ENCODE measurements around the gene MTNR1B. TPM values are rescaled to one million over a fixed set of nuclear protein-coding genes. Genes with fewer than 3 reads are reported as not detected.

Gene MTNR1B
- polyA plus RNA-seq, 2 donors = not detected

DNA sequence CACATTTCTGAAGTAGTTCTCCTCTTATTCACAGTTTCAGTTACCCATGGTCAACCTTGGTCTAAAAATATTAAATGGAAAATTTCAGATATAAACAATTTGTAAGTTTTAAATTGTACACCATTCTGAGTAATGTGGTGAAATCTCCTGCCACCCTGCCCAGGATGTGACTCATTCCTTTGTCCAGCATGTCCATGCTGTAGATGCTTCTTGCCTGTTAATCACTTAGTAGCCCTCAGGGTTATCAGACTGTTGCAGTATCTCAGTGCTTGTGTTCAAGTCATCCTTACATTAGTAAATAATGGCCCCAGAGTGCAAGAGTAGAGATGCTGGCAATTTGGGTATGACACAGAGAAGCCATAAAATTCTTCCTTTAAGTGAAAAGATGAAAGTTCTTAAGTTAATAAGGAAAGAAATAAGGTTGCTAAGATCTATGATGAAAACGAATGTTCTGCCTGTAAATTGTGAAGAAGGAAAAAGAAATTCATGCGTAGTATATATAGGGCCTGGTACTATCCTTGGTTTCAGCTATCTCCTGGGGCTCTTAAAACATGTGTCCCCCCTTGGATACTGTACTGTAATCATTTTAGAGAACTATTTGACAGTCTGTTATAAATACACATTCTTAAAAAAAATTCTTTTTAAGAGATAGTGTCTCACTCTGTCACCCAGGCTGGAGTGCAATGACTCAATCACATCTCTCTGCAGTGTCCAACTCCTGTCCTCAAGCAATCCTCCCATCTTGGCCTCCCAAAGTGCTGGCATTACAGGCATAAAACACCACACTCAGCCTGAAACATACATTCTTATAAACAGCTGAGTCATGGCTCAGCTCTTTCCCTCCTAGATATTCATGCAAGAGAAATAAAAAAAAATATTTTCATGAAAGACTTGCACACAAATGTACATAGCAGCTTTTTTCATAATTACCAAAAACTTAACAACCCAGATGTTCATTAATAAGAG, 31.3 kb downstream of the MTNR1B start:
- Histone ChIP-seq H3K27ac (ENCODE audit: low read depth in 2 of 2, low read length in 1 of 2) (no peak overlapping the region), H3K4me3 (ENCODE audit: low read depth in 1 of 2, low read length in 2 of 2) (no peak overlapping the region), H3K27me3 (ENCODE audit: control insufficient read depth in 1 of 2, insufficient read depth in 2 of 2, low read length in 2 of 2) (no peaks in the 10 kb centered on the region), H3K36me3 (ENCODE audit: control insufficient read depth in 2 of 2, insufficient read depth in 2 of 2, low read length in 1 of 2) (no peaks in the 10 kb centered on the region), H3K9me3 (ENCODE audit: control insufficient read depth in 2 of 2, insufficient read depth in 1 of 2, low read depth in 1 of 2, low read length in 1 of 2) (no peaks in the 10 kb centered on the region), H3K4me1 (ENCODE audit: control insufficient read depth in 2 of 2, insufficient read depth in 2 of 2, low read length in 1 of 2) (no peaks in the 10 kb centered on the region)
- 85 to 87% methylated on average over 2 of the region's 2 CpGs for WGBS, 2 donors

GRCh38 chr11:93001806-93002205, 32.4 kb downstream of the MTNR1B start:
- peak overlapping the region in 1 of 2 donors; percentile 31 for H3K27ac ChIP-seq (ENCODE audit: low read depth in 2 of 2, low read length in 1 of 2)
- no peaks in the 10 kb centered on the region for H3K4me1 ChIP-seq (ENCODE audit: control insufficient read depth in 2 of 2, insufficient read depth in 2 of 2, low read length in 1 of 2)
- H3K36me3 ChIP-seq (ENCODE audit: control insufficient read depth in 2 of 2, insufficient read depth in 2 of 2, low read length in 1 of 2) = no peaks in the 10 kb centered on the region
- H3K4me3 ChIP-seq (ENCODE audit: low read depth in 1 of 2, low read length in 2 of 2) = no peak overlapping the region
- no peaks in the 10 kb centered on the region for H3K27me3 ChIP-seq (ENCODE audit: control insufficient read depth in 1 of 2, insufficient read depth in 2 of 2, low read length in 2 of 2)
- H3K9me3 ChIP-seq (ENCODE audit: control insufficient read depth in 2 of 2, insufficient read depth in 1 of 2, low read depth in 1 of 2, low read length in 1 of 2) = no peaks in the 10 kb centered on the region

DNA sequence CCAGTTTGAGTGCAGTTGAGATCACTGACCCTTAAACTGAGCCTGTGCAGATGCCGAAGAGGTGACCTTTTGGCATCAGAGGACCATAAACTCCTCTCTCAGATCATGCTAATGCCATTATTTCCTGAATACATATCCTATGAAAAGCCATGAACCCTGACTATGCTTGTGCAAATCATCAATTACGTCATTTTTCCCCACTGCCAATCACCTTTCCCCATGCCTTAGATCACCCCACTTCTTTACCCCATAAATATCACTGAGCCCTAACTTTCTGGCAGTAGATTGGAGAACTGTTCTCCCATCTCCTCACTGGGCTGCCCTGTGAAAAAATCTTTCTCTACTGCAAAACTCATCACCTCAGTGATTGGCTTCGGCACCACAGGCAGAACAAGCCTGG, 32.9 kb downstream of the MTNR1B start:
- WGBS, 2 donors = 75% methylated on average over 3 of the region's 3 CpGs
- Histone ChIP-seq H3K4me3 (ENCODE audit: low read depth in 1 of 2, low read length in 2 of 2) (no peak overlapping the region), H3K36me3 (ENCODE audit: control insufficient read depth in 2 of 2, insufficient read depth in 2 of 2, low read length in 1 of 2) (no peaks in the 10 kb centered on the region), H3K27me3 (ENCODE audit: control insufficient read depth in 1 of 2, insufficient read depth in 2 of 2, low read length in 2 of 2) (no peaks in the 10 kb centered on the region), H3K4me1 (ENCODE audit: control insufficient read depth in 2 of 2, insufficient read depth in 2 of 2, low read length in 1 of 2) (no peaks in the 10 kb centered on the region), H3K27ac (ENCODE audit: low read depth in 2 of 2, low read length in 1 of 2) (peak overlapping the region in 1 of 2 donors; percentile 69), H3K9me3 (ENCODE audit: control insufficient read depth in 2 of 2, insufficient read depth in 1 of 2, low read depth in 1 of 2, low read length in 1 of 2) (no peaks in the 10 kb centered on the region)

- Histone ChIP-seq H3K36me3 (ENCODE audit: control insufficient read depth in 2 of 2, insufficient read depth in 2 of 2, low read length in 1 of 2) (no peaks in the 10 kb centered on the region), H3K4me1 (ENCODE audit: control insufficient read depth in 2 of 2, insufficient read depth in 2 of 2, low read length in 1 of 2) (no peaks in the 10 kb centered on the region), H3K9me3 (ENCODE audit: control insufficient read depth in 2 of 2, insufficient read depth in 1 of 2, low read depth in 1 of 2, low read length in 1 of 2) (no peaks in the 10 kb centered on the region), H3K27ac (ENCODE audit: low read depth in 2 of 2, low read length in 1 of 2) (no peak overlapping the region), H3K4me3 (ENCODE audit: low read depth in 1 of 2, low read length in 2 of 2) (no peak overlapping the region), H3K27me3 (ENCODE audit: control insufficient read depth in 1 of 2, insufficient read depth in 2 of 2, low read length in 2 of 2) (no peaks in the 10 kb centered on the region)
- WGBS, 2 donors = 36 to 40% methylated on average over 1 of the region's 1 CpG
Observed at GRCh38 chr11:93005239-93005638, 35.8 kb downstream of the MTNR1B start.

GRCh38 chr11:93013646-93014045, 44.2 kb downstream of the MTNR1B start:
- no peak overlapping the region for H3K4me3 ChIP-seq (ENCODE audit: low read depth in 1 of 2, low read length in 2 of 2)
- WGBS, 2 donors = 48 to 63% methylated on average over 1 of the region's 1 CpG
- H3K27ac ChIP-seq (ENCODE audit: low read depth in 2 of 2, low read length in 1 of 2) = no peak overlapping the region
- peaks cover 0 to 2% of the 10 kb centered on the region in 2 donors for H3K27me3 ChIP-seq (ENCODE audit: control insufficient read depth in 1 of 2, insufficient read depth in 2 of 2, low read length in 2 of 2)
- H3K4me1 ChIP-seq (ENCODE audit: control insufficient read depth in 2 of 2, insufficient read depth in 2 of 2, low read length in 1 of 2) = no peaks in the 10 kb centered on the region
- H3K36me3 ChIP-seq (ENCODE audit: control insufficient read depth in 2 of 2, insufficient read depth in 2 of 2, low read length in 1 of 2) = no peaks in the 10 kb centered on the region
- no peaks in the 10 kb centered on the region for H3K9me3 ChIP-seq (ENCODE audit: control insufficient read depth in 2 of 2, insufficient read depth in 1 of 2, low read depth in 1 of 2, low read length in 1 of 2)

- Histone ChIP-seq H3K36me3 (ENCODE audit: control insufficient read depth in 2 of 2, insufficient read depth in 2 of 2, low read length in 1 of 2) (no peaks in the 10 kb centered on the region), H3K27me3 (ENCODE audit: control insufficient read depth in 1 of 2, insufficient read depth in 2 of 2, low read length in 2 of 2) (peaks cover 0 to 2% of the 10 kb centered on the region in 2 donors), H3K4me3 (ENCODE audit: low read depth in 1 of 2, low read length in 2 of 2) (no peak overlapping the region), H3K9me3 (ENCODE audit: control insufficient read depth in 2 of 2, insufficient read depth in 1 of 2, low read depth in 1 of 2, low read length in 1 of 2) (no peaks in the 10 kb centered on the region), H3K4me1 (ENCODE audit: control insufficient read depth in 2 of 2, insufficient read depth in 2 of 2, low read length in 1 of 2) (peaks cover 0 to 4% of the 10 kb centered on the region in 2 donors), H3K27ac (ENCODE audit: low read depth in 2 of 2, low read length in 1 of 2) (no peak overlapping the region)
- WGBS, 2 donors = 77 to 78% methylated on average over 1 of the region's 1 CpG
Observed at GRCh38 chr11:93016595-93016994, 47.1 kb downstream of the MTNR1B start.

DNA sequence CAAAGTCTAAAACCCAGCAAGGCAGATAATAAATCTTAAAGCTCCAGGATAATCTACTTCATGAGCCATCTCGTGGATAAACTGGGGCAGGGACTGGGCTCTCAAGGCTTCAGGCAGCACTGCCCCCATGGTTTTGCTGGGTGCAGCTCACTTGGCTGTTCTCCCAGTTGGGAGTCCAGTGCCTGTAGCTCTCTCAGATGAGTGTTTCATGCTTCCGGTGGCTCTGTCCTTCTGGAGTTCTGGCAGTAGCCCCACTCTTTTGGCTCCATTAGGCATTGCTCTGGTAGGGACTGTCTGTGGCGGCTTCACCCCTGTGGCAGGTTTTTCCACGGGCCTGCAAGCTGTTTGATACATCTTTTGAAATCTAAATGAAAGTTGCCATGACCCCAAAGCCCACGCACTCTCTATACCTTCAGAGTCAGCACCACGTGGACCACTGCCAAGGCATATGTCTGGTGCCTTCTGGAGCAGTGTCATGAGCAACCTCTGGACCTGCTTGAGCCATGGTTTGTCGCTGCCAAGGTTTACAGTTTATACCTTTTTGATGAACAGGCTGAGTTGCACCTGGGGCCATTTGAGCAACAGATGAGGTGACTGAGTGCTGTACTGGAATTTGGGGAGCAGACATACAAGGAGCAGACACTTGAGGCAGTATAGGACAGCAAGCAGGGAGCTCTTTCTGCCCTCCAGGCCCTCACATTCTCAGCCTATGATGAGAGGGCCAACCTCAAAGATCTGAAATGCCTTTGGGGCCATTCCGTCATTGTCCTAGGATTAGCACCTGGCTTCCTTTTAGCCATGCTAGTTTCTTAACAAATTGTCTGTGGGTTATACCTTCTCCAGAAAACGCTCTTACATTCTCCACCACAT, 48.6 kb downstream of the MTNR1B start:
- H3K27me3 ChIP-seq (ENCODE audit: control insufficient read depth in 1 of 2, insufficient read depth in 2 of 2, low read length in 2 of 2) = no peaks in the 10 kb centered on the region
- WGBS, 2 donors = 77 to 79% methylated on average over 9 of the region's 9 CpGs
- no peaks in the 10 kb centered on the region for H3K9me3 ChIP-seq (ENCODE audit: control insufficient read depth in 2 of 2, insufficient read depth in 1 of 2, low read depth in 1 of 2, low read length in 1 of 2)
- H3K36me3 ChIP-seq (ENCODE audit: control insufficient read depth in 2 of 2, insufficient read depth in 2 of 2, low read length in 1 of 2) = no peaks in the 10 kb centered on the region
- no peak overlapping the region for H3K27ac ChIP-seq (ENCODE audit: low read depth in 2 of 2, low read length in 1 of 2)
- peaks cover 0 to 4% of the 10 kb centered on the region in 2 donors for H3K4me1 ChIP-seq (ENCODE audit: control insufficient read depth in 2 of 2, insufficient read depth in 2 of 2, low read length in 1 of 2)
- no peak overlapping the region for H3K4me3 ChIP-seq (ENCODE audit: low read depth in 1 of 2, low read length in 2 of 2)

DNA sequence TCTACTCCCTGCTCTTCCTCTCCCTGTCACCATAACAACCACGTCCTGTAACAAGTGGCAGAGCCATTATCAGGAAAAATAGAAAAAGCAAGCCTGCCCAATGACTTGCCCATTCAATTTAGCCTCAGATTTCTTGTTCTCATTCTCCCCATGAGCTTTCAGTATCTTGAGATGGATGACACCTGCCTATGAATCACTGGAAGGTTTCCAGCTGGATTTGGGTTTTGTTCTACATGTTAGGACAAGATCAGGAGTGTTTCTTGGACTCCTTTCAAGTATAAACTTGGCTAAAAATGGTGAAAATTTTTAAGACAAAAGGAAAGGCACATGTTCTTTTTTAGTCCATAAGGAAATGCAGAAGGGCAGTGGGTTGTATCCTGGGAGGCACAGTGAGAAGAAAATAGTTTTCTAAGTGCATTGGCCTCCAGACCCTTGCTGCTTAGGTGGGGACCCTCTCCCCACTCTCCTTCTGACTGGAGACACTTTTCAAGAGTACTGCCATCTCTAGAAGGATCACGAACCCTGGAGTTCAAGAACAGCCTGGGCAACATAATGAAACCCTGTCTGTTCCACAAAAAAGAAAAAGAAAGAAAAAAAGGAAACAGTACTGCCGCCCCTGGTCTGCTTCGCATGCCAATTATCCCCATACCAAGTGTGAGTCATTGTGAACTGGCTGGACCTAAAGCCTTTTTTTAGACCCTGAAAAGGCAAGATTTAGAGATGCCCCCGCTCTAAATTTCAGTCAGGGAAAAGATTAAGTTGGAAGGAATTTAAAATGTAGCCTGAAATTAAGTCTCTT, 51.0 kb downstream of the MTNR1B start:
- Histone ChIP-seq H3K4me3 (ENCODE audit: low read depth in 1 of 2, low read length in 2 of 2) (no peak overlapping the region), H3K36me3 (ENCODE audit: control insufficient read depth in 2 of 2, insufficient read depth in 2 of 2, low read length in 1 of 2) (no peaks in the 10 kb centered on the region), H3K27ac (ENCODE audit: low read depth in 2 of 2, low read length in 1 of 2) (no peak overlapping the region), H3K27me3 (ENCODE audit: control insufficient read depth in 1 of 2, insufficient read depth in 2 of 2, low read length in 2 of 2) (no peaks in the 10 kb centered on the region), H3K4me1 (ENCODE audit: control insufficient read depth in 2 of 2, insufficient read depth in 2 of 2, low read length in 1 of 2) (peaks cover 0 to 4% of the 10 kb centered on the region in 2 donors), H3K9me3 (ENCODE audit: control insufficient read depth in 2 of 2, insufficient read depth in 1 of 2, low read depth in 1 of 2, low read length in 1 of 2) (no peaks in the 10 kb centered on the region)
- WGBS, 2 donors = 33 to 40% methylated on average over 5 of the region's 5 CpGs

GRCh38 chr11:93024369-93024768, 54.9 kb downstream of the MTNR1B start:
- H3K27me3 ChIP-seq (ENCODE audit: control insufficient read depth in 1 of 2, insufficient read depth in 2 of 2, low read length in 2 of 2) = no peaks in the 10 kb centered on the region
- WGBS, 2 donors = 35 to 42% methylated on average over 1 of the region's 1 CpG
- H3K27ac ChIP-seq (ENCODE audit: low read depth in 2 of 2, low read length in 1 of 2) = no peak overlapping the region
- no peaks in the 10 kb centered on the region for H3K9me3 ChIP-seq (ENCODE audit: control insufficient read depth in 2 of 2, insufficient read depth in 1 of 2, low read depth in 1 of 2, low read length in 1 of 2)
- no peaks in the 10 kb centered on the region for H3K36me3 ChIP-seq (ENCODE audit: control insufficient read depth in 2 of 2, insufficient read depth in 2 of 2, low read length in 1 of 2)
- H3K4me1 ChIP-seq (ENCODE audit: control insufficient read depth in 2 of 2, insufficient read depth in 2 of 2, low read length in 1 of 2) = peaks cover 0 to 4% of the 10 kb centered on the region in 2 donors
- H3K4me3 ChIP-seq (ENCODE audit: low read depth in 1 of 2, low read length in 2 of 2) = no peak overlapping the region
